Measurements from ENCODE around the gene ABHD10. TPM values are rescaled to one million over a fixed set of nuclear protein-coding genes. Genes with fewer than 3 reads are reported as not detected.
A peak's percentile ranks its signal among the peaks of the same experiment; 100 is the strongest.

ABHD10 gene
- polyA plus RNA-seq, 4 donors: 10.0 to 32.9 (median 15.3) TPM

DNA sequence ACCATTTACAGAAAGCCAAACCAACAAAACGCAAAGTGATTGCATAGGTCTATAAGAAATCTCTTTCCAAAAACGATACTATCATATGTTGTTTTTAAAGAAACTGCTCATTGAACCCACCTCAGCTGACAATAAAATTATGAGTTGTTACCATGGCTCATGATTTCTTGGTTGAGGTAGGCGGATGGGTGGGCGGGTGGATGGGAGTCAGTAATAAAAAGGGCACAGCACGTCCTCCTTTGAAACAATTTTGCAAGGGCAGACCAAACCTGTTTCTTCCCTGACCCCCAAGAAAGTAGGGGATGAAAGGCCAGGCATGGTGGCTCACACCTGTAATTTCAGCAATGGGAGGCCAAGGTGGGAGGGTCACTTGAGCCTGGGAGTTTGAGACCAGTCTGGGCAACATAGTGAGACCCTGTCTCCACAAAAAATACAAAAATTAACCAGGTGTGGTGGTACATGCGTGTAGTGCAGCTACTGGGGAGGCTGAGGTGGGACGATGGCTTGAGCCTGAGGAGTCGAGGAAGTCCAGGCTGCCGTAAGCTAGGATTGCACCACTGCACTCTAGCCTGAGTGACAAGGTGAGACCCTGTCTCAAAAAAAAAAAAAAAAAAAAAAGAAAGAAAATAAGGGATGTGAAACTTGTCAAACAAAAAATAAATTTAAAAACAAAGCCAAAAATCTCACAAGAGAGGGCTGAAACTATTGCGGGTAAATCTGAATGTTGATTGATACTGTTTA lies 2.1 kb downstream of the ABHD10 start:
- H3K4me1 ChIP-seq (ENCODE audit: control insufficient read depth in 3 of 3, insufficient read depth in 2 of 3, low read depth in 1 of 3, low read length in 2 of 3): peaks cover 0 to 8% (median 6%) of the 10 kb centered on the region in 3 donors
- no peak for FAIRE-seq
- 88 to 89% (median 88%) methylated on average over 10 of the region's 10 CpGs for WGBS, 3 donors
- no peaks in the 10 kb centered on the region for H3K27me3 ChIP-seq (ENCODE audit: control insufficient read depth in 3 of 3, insufficient read depth in 3 of 3, low read length in 3 of 3)
- no peaks in the 10 kb centered on the region for H3K9me3 ChIP-seq (ENCODE audit: control insufficient read depth in 2 of 2, insufficient read depth in 1 of 2, low read depth in 1 of 2, low read length in 1 of 2)
- no peak for DNase-seq
- no peak overlapping the region for H3K27ac ChIP-seq (ENCODE audit: low read depth in 1 of 3, low read length in 2 of 3)
- H3K4me3 ChIP-seq (ENCODE audit: low read depth in 1 of 3, low read length in 3 of 3): no peak overlapping the region
- peaks cover 0 to 3% (median 0%) of the 10 kb centered on the region in 3 donors for H3K36me3 ChIP-seq (ENCODE audit: control insufficient read depth in 3 of 3, insufficient read depth in 2 of 3, low read depth in 1 of 3, low read length in 3 of 3)

DNA sequence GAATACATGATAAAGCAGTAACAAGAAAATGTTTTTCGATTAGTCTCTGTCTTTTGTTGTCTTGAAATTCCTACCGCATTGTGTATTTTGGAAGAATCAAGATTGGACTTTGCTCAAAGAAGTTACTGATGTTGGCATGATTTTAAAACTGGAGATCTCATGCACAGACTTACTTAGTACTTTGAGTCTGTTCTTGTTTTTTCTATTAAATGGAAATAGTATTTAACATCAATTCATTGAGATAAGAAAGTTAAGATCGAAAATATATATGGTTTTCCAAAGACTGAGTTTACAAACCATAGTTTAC lies 2.6 kb downstream of the ABHD10 start:
- H3K27ac ChIP-seq (ENCODE audit: low read depth in 1 of 3, low read length in 2 of 3): no peak overlapping the region
- no peaks in the 10 kb centered on the region for H3K9me3 ChIP-seq (ENCODE audit: control insufficient read depth in 2 of 2, insufficient read depth in 1 of 2, low read depth in 1 of 2, low read length in 1 of 2)
- WGBS, 3 donors: 13 to 49% (median 37%) methylated on average over 3 of the region's 3 CpGs
- no peak overlapping the region for H3K4me3 ChIP-seq (ENCODE audit: low read depth in 1 of 3, low read length in 3 of 3)
- no peak for DNase-seq
- H3K36me3 ChIP-seq (ENCODE audit: control insufficient read depth in 3 of 3, insufficient read depth in 2 of 3, low read depth in 1 of 3, low read length in 3 of 3): peaks cover 0 to 5% (median 0%) of the 10 kb centered on the region in 3 donors
- H3K4me1 ChIP-seq (ENCODE audit: control insufficient read depth in 3 of 3, insufficient read depth in 2 of 3, low read depth in 1 of 3, low read length in 2 of 3): peaks cover 0 to 8% (median 6%) of the 10 kb centered on the region in 3 donors
- H3K27me3 ChIP-seq (ENCODE audit: control insufficient read depth in 3 of 3, insufficient read depth in 3 of 3, low read length in 3 of 3): no peaks in the 10 kb centered on the region
- no peak for FAIRE-seq

DNA sequence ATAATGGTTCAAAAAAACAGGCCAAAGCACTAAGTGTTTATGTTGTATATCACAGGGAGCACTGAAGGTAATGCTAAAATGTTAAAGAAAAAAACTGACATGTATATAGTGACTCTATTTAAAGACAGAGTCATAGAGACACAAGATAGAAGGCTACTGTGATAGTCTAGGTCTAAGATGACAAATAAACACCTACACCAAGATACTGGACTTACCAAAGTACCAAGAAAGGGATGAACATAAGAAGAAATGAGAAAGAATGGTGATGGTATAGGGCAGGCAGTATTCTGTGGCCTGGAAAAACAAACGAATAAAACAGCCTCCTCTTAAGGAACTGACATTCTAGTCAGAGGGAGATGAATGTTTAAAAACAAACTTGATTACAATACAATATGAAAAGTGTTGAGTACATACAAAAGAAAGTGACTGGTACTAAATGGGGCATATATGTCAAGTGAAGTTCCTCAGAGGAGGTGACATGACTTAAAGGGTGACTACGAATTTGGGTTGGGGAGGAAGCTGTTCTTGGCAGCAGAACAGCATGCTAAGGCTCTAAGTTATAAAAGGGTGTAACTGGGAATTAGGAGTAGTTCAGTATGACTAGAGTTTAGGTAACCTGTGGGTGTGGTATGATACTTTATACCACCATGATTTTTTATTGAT lies 5.9 kb downstream of the ABHD10 start:
- Histone ChIP-seq H3K4me3 (ENCODE audit: low read depth in 1 of 3, low read length in 3 of 3) (no peak overlapping the region), H3K27me3 (ENCODE audit: control insufficient read depth in 3 of 3, insufficient read depth in 3 of 3, low read length in 3 of 3) (no peaks in the 10 kb centered on the region), H3K36me3 (ENCODE audit: control insufficient read depth in 3 of 3, insufficient read depth in 2 of 3, low read depth in 1 of 3, low read length in 3 of 3) (peaks cover 4 to 12% (median 5%) of the 10 kb centered on the region in 3 donors), H3K4me1 (ENCODE audit: control insufficient read depth in 3 of 3, insufficient read depth in 2 of 3, low read depth in 1 of 3, low read length in 2 of 3) (peaks cover 0 to 8% (median 6%) of the 10 kb centered on the region in 3 donors), H3K27ac (ENCODE audit: low read depth in 1 of 3, low read length in 2 of 3) (no peak overlapping the region), H3K9me3 (ENCODE audit: control insufficient read depth in 2 of 2, insufficient read depth in 1 of 2, low read depth in 1 of 2, low read length in 1 of 2) (no peaks in the 10 kb centered on the region)
- 46 to 54% (median 51%) methylated on average over 2 of the region's 2 CpGs for WGBS, 3 donors
- no peak for DNase-seq
- FAIRE-seq: no peak

- FAIRE-seq: no peak
- no peak for DNase-seq
- peaks cover 4 to 9% (median 5%) of the 10 kb centered on the region in 3 donors for H3K36me3 ChIP-seq (ENCODE audit: control insufficient read depth in 3 of 3, insufficient read depth in 2 of 3, low read depth in 1 of 3, low read length in 3 of 3)
These were observed 8.0 kb downstream of the ABHD10 start for GRCh38 chr3:111986800-111987199.

DNA sequence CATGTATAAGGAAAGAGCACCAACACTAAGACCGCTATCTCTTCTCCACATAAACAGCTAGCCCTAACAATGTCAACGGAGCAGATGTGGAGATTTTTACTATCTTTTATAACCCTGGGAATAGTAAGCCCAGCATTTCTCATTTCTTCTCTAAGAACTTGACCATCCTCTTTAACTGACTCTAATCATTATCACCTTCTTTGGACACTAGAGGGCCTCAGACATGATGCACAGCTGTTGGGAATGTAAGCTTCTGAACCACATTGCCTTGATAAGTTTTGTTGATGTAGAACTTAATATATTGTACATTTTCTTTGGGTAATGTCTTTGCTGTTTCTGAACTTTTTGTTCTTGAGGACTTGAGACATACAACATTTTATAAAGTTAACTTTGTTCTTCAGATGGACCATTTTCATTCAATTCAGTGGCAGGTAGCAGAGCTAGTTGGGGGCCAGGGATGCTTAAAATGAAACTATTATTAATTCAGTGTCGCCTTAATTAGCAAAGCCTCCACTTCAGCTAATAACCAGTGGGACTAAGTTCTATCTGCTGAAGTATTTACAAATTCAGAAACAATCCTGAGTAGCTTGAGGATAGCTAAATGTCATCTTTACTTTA lies 10.3 kb downstream of the ABHD10 start:
- H3K4me1 ChIP-seq (ENCODE audit: control insufficient read depth in 3 of 3, insufficient read depth in 2 of 3, low read depth in 1 of 3, low read length in 2 of 3): no peaks in the 10 kb centered on the region
- peaks cover 4 to 9% (median 5%) of the 10 kb centered on the region in 3 donors for H3K36me3 ChIP-seq (ENCODE audit: control insufficient read depth in 3 of 3, insufficient read depth in 2 of 3, low read depth in 1 of 3, low read length in 3 of 3)
- no peaks in the 10 kb centered on the region for H3K9me3 ChIP-seq (ENCODE audit: control insufficient read depth in 2 of 2, insufficient read depth in 1 of 2, low read depth in 1 of 2, low read length in 1 of 2)
- peak; percentile 63 to 69 for DNase-seq
- H3K4me3 ChIP-seq (ENCODE audit: low read depth in 1 of 3, low read length in 3 of 3): no peak overlapping the region
- no peaks in the 10 kb centered on the region for H3K27me3 ChIP-seq (ENCODE audit: control insufficient read depth in 3 of 3, insufficient read depth in 3 of 3, low read length in 3 of 3)
- 56 to 66% (median 57%) methylated on average over 3 of the region's 3 CpGs for WGBS, 3 donors
- no peak overlapping the region for H3K27ac ChIP-seq (ENCODE audit: low read depth in 1 of 3, low read length in 2 of 3)
- FAIRE-seq: peak; percentile 83

More at GRCh38 chr3:111986800-111987199, 8.0 kb downstream of the ABHD10 start:
- Histone ChIP-seq H3K27me3 (ENCODE audit: control insufficient read depth in 3 of 3, insufficient read depth in 3 of 3, low read length in 3 of 3) (no peaks in the 10 kb centered on the region), H3K27ac (ENCODE audit: low read depth in 1 of 3, low read length in 2 of 3) (no peak overlapping the region), H3K4me1 (ENCODE audit: control insufficient read depth in 3 of 3, insufficient read depth in 2 of 3, low read depth in 1 of 3, low read length in 2 of 3) (peaks cover 0 to under 1% (median 0%) of the 10 kb centered on the region in 3 donors), H3K4me3 (ENCODE audit: low read depth in 1 of 3, low read length in 3 of 3) (no peak overlapping the region), H3K9me3 (ENCODE audit: control insufficient read depth in 2 of 2, insufficient read depth in 1 of 2, low read depth in 1 of 2, low read length in 1 of 2) (no peaks in the 10 kb centered on the region)
- 58 to 75% (median 62%) methylated on average over 3 of the region's 3 CpGs for WGBS, 3 donors

DNA sequence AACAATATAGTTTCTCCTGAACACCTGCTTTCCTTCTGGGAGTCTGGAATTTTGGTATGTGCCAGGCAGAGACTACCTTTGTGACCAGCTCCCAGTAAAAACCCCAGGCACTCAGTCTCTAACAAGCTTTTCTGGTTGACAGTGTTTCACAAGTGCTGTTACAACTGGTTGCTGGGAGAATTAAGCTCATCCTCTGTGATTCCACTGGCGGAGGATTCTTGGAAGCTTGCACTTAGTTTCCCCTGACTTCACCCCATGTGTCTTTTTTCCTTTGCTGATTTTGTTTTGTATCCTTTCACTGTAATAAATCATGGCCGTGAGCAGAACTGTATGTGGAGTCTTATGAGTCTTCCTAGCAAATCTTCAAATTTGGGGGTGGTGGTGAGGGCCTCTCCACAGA lies 14.2 kb downstream of the ABHD10 start:
- peak overlapping the region in 1 of 3 donors; percentile 14 for H3K27ac ChIP-seq (ENCODE audit: low read depth in 1 of 3, low read length in 2 of 3)
- DNase-seq (no peak), FAIRE-seq (no peak)
- H3K36me3 ChIP-seq (ENCODE audit: control insufficient read depth in 3 of 3, insufficient read depth in 2 of 3, low read depth in 1 of 3, low read length in 3 of 3): peaks cover 0 to 3% (median 1%) of the 10 kb centered on the region in 3 donors
- H3K27me3 ChIP-seq (ENCODE audit: control insufficient read depth in 3 of 3, insufficient read depth in 3 of 3, low read length in 3 of 3): no peaks in the 10 kb centered on the region
- H3K4me1 ChIP-seq (ENCODE audit: control insufficient read depth in 3 of 3, insufficient read depth in 2 of 3, low read depth in 1 of 3, low read length in 2 of 3): no peaks in the 10 kb centered on the region
- WGBS, 3 donors: 74 to 93% (median 81%) methylated on average over 2 of the region's 2 CpGs
- H3K4me3 ChIP-seq (ENCODE audit: low read depth in 1 of 3, low read length in 3 of 3): no peak overlapping the region
- H3K9me3 ChIP-seq (ENCODE audit: control insufficient read depth in 2 of 2, insufficient read depth in 1 of 2, low read depth in 1 of 2, low read length in 1 of 2): no peaks in the 10 kb centered on the region

- peak; percentile 50 to 52 for DNase-seq
- no peaks in the 10 kb centered on the region for H3K9me3 ChIP-seq (ENCODE audit: control insufficient read depth in 2 of 2, insufficient read depth in 1 of 2, low read depth in 1 of 2, low read length in 1 of 2)
- peak within 1 kb of the TSS in 2 of 3 donors; percentile 36 to 42 for H3K4me3 ChIP-seq (ENCODE audit: low read depth in 1 of 3, low read length in 3 of 3)
- 6 to 12% (median 6%) methylated on average over 30 of the region's 30 CpGs for WGBS, 3 donors
- H3K36me3 ChIP-seq (ENCODE audit: control insufficient read depth in 3 of 3, insufficient read depth in 2 of 3, low read depth in 1 of 3, low read length in 3 of 3): no peaks in the 10 kb centered on the region
- peaks cover 0 to 25% (median 0%) of the 10 kb centered on the region in 3 donors for H3K27me3 ChIP-seq (ENCODE audit: control insufficient read depth in 3 of 3, insufficient read depth in 3 of 3, low read length in 3 of 3)
- peaks cover 0 to 17% (median 5%) of the 10 kb centered on the region in 3 donors for H3K4me1 ChIP-seq (ENCODE audit: control insufficient read depth in 3 of 3, insufficient read depth in 2 of 3, low read depth in 1 of 3, low read length in 2 of 3)
- FAIRE-seq: no peak
- no peak within 1 kb of the TSS for H3K27ac ChIP-seq (ENCODE audit: low read depth in 1 of 3, low read length in 2 of 3)
These were observed 20.0 kb downstream of the ABHD10 start, which contains the start of gene TAGLN3 for GRCh38 chr3:111998636-111999483. TSS of gene TAGLN3 (plus strand) at chr3:111998922. CDS start at chr3:111999423, 501 bp downstream.
